Vagina (tissue), 2 donors: ENCODE measurements around the gene RBBP8.

Experiments used
- CTCF ChIP-seq, 3 experiments: fragments of 450-650 bp in 2 of 3; fragments of 200-600 bp in 1 of 3; sonication (generic) in 1 of 3; IDR thresholded peaks; one replicate each; pipeline ENCODE4 v1.5.1; 2017 to 2019; ENCODE audit warnings: antibody characterized with exemption in 3 of 3, mild to moderate bottlenecking in 2 of 3, moderate library complexity in 2 of 3
- POLR2AphosphoS5 ChIP-seq, 2 donors: sonication (generic); formaldehyde crosslinking; IDR thresholded peaks; one replicate each; pipeline ENCODE4 v1.9.0; 2017; ENCODE audit warnings: antibody characterized with exemption in 2 of 2, mild to moderate bottlenecking in 2 of 2, low read depth in 1 of 2; ENCODE audit not compliant: insufficient read depth in 1 of 2

- TF ChIP-seq CTCF (IDR thresholded peaks at IDR 0.05): no peak
- TF ChIP-seq POLR2AphosphoS5 (IDR thresholded peaks at IDR 0.05; ENCODE audit: insufficient read depth in 1 of 2, low read depth in 1 of 2): no peak
Observed at GRCh38 chr18:22883827-22884226, 49.3 kb upstream of the RBBP8 start.
